Kidney tubule cell (primary cell): ENCODE measurements around the gene MTCH1.
"Not testable (repeated sequence)": the region's sequence is repeated elsewhere in the genome, so short reads cannot be mapped to it uniquely, and the experiment has no call there.

ENCODE experiments used
- DNase-seq: peaks from one replicate; pipeline ENCODE4 v3.0.0-alpha.2; 2018; ENCODE audit warnings: low spot score

Gene MTCH1

DNA sequence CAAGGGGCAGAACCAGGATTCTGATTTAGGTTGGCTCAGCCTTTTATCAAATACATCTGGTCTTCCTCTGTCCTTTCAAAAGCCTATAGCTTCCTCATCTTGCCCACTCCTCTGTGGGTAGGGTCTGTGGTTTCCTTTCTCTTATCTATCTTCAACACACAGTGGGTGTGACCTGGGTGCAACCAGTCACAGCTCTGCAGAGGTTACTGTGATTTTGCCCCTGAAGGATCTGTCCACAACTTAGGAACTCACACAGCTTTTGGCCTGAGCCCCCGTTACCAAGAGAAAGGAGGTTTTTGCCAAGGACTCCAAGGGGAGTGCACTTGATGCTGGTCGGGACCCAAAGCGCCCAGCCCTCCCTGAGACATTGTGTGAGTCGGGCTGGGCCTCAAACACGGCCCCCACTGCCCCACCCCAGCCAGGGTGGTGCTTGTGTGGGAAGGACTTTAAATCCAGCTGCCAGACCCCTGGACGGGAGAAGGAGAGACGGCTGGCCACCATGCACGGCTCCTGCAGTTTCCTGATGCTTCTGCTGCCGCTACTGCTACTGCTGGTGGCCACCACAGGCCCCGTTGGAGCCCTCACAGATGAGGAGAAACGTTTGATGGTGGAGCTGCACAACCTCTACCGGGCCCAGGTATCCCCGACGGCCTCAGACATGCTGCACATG lies 31.6 kb downstream of the MTCH1 start, which contains the start of gene PI16:
Gene PI16, plus strand, starts transcription at position 477 of the 670 bp plus-strand sequence. Its CDS starts 23 bp downstream, at position 500.
- no peak for DNase-seq

DNA sequence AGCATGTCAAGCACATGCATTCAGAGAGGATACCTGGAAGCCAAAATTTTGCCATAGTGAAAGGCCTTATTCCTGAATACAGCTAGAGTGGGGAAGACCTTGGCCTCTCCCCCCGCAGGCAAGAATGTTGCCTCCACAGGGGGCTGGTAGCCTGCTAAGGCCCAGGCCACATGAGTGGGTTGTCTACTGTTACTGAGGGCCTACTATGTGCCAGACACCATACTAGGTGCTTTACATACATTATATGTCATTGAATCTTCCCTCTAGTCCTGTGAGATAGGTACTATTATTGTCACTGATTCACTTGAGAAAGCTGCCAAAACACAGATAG lies 32.1 kb downstream of the MTCH1 start:
- no peak for DNase-seq

DNA sequence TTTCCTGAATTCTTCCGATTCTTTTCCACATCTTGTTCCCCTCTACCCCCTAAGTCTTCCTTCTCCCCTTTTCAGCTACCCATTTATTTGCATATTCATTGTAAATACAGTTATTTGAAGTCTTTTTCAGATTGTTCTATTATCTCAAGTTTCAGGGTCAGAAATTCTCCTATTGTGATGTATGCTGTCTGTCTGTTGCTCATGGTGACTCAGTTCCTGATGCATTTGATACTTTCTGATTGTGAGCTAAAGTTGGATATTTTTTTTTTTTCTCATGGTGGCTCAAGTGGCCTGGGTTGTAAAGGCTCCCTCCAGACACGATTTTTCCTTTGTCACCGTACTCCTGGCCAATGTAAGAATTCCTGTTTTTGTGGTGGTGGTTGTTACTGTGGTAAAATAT lies 36.4 kb downstream of the MTCH1 start:
- peak; percentile 48 for DNase-seq

DNA sequence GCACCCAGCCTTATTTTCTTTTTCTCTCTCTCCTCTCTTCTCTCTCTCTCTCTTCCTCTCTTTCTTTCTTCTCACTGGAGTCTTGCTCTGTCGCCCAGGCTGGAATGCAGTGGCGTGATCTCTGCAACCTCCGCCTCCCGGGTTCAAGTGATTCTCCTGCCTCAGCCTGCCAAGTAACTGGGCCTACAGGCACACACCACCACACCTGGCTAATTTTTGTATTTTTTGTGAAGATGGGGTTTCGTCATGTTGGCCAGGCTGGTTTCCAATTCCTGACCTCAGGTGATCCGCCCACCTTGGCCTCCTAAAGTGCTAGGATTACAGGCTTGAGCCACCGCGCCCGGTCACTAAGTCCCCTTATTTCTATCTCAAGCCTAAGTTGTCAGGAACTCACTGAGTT lies 36.9 kb downstream of the MTCH1 start:
- DNase-seq: not testable (repeated sequence)

DNA sequence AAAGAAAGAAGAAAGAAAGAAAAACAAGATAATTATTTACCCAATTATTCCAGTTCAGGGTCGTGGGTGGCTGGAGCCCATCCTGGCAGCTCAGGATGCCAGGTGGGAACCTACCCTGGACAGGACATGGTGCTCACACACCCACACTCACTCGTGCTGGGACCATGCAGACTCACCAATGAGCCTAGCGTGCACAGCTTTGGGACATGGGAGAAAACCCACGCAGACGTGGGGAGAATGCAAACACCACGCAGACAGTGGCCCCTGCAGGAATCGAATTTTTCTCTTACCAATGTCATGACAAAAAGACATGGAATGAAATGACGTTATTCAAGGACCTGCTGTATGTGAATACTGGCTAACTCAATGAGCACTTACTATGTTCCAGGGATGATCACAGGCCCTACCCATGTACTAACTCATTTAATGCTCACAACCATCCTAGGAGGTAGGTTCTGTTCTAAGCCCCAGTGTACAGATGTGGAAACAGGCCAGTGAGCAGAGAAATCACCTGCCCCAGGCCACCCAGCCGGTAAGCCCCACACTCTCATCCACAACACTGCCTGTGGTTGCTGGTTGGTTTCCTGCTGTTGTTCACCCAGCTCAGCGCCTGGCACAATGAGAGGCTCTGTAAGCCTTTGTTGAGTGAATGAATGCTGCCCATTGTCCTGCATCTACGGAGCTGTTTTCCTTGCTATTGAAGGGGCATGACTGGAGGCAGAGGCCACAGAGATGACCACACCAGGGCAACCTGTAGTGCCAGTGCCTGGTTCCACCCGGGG lies 38.2 kb downstream of the MTCH1 start:
- DNase-seq: peak; percentile 16

DNA sequence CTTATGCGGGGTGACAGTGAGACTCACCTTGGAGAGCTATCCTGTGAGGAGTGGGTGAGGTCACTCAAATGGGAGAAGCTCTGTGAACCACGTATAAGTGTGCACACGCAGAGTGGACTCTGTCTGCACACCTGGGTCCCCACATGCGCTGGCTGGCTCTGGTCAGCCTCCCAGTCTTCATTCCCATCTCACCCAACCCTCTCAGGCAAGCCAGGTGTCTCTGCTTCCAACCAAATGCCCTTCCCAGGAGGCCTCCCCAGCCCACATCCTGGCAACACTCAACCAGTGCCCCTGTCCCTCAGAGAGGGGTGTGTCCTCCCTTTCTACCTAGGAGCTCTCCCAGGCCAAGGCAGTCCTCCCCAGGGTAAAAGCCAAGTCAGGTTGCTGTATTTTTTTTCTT lies 39.5 kb downstream of the MTCH1 start:
- no peak for DNase-seq

DNA sequence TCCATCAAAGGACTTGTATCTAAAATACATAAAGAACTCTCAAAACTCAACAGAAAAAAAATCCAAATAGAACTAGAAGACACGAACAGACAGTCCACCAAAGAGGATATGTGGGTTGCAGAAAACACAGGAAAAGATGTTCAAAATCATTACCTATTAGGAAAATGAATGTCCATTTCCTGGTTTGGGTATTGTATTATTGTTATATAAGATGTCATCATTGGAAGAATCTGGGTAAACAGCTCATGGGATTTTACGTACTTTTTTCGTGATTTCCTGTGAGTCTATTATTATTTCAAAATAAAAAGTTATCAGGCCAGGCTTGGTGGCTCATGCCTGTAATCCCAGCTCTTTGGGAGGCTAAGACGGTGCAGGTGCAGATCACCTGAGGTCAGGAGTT lies 40.7 kb downstream of the MTCH1 start:
- DNase-seq: no peak

DNA sequence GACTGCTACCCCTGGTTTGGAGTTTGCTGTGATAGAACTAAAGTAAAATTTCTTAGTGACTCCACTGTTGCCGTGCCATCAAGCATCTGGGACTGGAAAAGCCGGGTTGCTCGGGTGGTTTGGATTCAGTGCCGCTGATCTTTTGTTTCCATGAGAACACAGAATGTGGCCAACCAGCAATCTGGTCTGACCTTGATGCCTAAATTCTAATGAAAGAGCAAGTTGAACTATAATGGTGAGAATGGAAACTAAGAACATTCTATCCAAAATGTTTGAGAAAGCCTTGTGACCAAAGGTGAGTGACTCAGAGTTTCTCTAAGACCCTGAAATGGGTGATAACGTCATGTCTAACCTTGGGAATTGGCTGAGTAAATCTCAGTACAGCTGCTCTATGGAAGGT lies 41.3 kb downstream of the MTCH1 start:
- DNase-seq: no peak

DNA sequence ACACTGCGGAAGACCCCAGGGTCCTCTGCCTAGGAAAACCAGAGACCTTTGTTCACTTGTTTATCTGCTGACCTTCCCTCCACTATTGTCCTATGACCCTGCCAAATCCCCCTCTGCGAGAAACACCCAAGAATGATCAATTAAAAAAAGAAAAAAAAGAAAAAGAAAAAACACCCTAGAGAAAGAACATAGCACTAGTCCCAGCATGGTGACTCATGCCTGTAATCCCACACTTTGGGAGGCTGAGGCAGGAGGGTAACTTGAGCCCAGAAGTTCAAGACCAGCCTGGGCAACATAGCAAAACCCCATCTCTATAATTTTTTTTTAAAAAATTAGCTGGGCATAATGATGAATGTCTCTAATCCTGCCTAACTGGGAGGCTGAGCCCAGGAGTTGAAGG lies 43.7 kb downstream of the MTCH1 start:
- not testable (repeated sequence) for DNase-seq

DNA sequence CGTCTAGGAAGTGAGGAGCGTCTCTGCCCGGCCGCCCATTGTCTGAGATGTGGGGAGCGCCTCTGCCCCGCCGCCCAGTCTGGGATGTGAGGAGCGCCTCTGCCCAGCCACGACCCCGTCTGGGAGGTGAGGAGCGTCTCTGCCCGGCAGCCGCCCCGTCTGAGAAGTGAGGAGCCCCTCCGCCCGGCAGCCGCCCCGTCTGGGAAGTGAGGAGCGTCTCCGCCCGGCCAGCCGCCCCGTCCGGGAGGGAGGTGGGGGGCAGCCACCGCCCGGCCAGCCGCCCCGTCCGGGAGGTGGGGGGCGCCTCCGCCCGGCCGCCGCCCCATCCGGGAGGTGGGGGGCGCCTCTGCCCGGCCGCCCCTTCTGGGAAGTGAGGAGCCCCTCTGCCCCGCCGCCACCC lies 44.4 kb downstream of the MTCH1 start:
- not testable (repeated sequence) for DNase-seq

DNA sequence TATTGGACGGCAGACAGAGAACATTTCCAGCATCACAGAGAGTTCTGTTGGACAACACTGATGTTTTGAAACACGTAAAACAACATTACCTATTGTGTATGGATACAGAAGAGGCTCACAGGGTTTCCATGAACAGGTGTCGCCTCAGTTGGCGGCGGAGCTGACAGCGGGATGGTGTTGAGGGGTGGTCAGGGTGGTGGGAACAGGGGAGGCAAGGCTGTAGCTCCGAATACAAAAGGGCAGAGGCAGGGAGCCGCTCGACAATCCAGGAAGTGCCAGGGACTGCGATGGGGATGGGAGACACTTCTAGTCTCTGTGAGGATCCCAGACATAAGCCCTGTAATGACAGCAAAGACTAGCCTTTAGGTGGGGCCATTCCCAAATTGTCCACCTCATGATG lies 46.0 kb downstream of the MTCH1 start:
- no peak for DNase-seq

DNA sequence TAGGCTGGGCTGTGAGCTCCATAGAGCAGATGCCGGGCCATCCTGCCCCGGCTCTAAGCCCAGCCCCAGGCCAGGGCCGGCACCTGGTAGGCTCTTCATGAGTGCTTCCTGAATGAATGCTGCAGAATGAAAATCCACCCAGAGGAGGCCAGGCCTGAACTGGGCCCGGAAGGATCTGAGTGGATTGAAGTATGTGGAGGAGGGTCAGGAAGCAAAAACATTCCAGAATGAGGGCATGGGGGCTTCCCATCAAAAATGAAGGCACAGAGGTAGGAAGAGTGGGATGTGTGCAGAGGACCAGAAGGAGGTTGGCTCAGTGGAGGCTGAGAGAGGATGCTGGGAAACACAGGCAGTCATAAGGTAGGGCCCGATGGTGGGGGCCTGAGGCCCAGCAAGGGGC lies 47.0 kb downstream of the MTCH1 start:
- not testable (repeated sequence) for DNase-seq

DNA sequence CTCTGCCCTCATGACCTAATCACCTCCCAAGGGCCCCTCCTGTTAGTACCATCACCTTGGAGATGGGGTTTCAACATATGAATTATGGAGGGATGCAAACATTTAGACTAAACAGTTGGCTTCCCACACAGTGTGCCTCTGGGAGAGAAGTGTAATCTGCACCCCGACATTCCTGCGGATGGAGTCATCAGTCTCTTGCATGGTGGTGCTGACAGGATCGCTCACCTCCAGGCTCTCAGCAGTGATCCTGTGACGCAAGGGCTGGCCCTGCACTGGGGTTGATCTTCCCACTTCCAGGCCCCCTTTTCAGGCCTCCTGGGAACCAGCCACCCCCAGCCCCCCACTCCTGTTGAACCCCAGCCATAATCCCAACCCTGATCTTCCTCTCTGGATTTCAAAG lies 47.5 kb downstream of the MTCH1 start:
- DNase-seq: no peak

DNA sequence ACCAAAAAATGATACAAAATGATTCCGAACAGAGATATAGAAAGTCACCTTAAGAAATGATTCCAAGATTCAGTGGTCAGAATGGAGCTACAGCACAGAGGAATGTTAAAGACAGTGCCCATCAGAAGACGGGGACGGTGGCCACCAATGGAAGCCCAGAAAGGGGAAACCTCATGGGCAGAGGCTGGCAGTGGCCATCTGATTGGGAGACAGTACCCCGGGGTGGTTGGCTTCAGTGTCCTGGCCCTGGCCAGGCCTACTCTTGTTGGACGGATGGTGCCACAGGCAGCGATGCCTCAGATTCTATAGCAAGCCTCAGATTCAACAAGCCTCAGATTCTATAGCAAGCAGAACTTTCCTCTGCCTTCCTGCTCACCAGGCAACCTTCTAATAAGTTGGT lies 48.1 kb downstream of the MTCH1 start:
- DNase-seq: no peak

DNA sequence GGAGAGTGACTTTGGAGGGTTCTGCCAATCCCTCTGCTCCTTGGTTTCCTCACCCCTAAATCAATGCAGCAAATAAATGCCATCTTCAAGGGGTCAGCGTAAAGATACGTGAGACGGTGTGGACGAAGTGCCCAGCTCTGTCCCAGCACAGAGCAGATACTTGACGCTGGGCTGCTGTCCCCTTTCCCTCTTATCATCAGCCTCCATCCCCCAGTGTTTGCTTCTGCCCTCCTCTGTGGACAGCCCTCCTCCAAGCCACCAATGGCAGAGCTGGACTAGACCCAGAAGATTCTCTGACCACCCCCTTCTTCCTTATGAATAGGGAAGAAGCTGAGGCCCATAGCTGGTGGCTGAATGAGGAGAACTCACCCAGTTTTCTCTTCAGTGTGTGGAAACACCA lies 49.2 kb downstream of the MTCH1 start:
- DNase-seq: no peak

DNA sequence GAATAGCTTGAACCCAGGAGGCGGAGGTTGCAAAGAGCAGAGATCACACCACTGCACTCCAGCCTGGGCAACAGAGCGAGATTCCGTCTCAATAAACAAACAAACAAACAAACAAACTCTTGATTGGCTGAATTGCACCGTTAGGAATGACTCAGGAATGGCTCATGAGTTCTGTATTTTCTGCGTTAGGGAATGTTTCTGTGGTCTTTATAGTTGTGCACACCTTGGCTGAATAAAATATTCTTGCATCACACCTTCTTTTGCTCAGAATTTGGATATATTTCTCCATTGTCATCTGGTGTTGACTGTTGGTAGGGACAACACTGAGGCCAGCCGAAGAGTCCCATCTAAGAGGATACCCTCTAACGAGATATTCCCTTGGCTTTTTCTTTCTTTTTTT lies 51.1 kb downstream of the MTCH1 start:
- no peak for DNase-seq

DNA sequence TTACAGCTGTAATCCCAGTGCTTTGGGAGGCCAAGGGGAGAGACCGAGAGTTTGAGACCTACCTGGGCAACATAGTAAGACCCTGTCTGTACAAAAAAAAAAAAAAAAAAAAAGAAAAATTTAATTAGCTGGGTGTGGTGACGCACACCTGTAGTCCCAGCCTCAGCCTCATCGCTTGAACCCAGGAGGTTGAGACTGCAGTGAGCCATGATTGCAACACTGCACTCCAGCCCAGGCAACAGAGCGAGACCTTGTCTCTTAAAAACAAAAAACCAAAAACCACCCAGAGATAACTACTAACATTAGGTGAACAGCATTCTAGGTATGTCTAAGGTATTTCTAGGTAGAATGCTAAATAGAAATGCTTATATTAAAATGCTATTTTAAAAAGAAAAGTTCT lies 52.5 kb downstream of the MTCH1 start:
- no peak for DNase-seq

DNA sequence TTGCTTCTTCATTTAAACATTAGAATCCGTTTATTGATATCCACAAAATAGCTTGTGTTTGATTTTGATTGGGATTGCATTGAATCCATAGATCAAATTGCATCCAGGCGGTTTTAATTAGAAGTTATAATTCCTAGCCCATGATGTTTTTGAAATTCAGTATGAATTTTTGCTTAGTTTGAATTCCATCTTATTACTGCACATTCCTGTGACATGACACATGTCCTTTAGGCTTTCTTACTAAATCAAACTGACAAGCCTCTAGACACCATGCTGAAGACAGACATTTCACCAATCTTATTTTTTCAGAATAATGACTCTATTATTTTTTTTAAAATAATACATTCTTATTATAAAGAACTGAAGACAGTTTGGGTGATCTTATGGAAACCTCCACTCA lies 52.9 kb downstream of the MTCH1 start:
- DNase-seq: peak; percentile 33

DNA sequence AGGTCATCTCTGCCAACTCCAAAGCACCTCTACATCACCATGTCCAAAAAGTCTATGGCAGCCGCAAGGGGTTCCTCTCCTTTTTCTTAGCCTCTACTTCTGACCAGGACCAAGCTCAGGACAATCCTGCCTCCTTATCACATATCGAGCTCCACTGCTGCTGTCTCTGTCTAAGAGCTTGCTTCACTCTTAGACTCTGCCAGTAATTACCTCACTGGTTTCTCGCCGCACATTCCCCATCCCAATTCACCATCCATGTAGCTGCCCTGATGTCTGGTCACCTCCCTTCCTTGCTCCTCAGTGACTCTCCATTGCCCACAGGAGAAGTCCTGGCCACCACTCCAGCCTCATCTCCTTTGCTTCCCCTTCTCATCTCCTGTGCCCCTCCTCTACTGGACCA lies 55.5 kb downstream of the MTCH1 start:
- no peak for DNase-seq

DNA sequence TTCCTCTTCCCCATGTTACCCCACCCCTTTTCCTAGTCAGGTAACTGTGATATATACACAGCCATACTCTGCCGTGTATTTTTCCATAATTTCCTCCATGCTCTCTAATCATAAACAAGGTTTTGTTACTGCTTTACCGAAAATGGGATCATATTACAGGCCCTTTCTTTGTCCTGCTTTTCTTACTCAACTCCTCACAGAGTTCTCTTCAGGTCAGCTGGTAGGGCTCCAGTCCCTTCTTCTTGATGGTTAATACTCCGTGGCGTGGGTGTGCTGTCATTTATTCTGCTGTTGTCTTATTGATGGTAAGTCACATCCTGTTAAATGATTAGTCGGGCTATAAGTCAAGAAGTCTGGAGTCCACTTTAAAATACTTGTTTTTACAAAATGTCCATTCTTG lies 56.4 kb downstream of the MTCH1 start:
- peak; percentile 13 for DNase-seq

DNA sequence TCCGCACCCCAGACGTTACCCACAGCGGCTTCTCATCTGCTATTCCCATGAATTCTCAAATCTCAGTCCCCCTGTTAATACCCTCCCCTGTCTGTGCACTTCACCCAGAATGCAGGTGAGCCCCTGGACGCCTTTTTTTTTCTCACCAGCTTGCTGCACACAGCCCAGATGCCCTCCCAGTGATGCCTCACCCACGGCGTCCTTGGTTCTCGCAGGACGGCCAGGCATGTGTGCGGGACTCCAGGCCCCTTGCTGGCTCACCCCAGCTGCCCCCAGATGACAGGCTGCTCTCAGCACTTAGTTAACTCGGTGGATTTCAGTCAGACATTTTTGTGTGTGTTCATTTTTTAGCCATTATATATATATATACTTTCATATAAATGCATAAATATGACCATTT lies 56.8 kb downstream of the MTCH1 start:
- DNase-seq: no peak

DNA sequence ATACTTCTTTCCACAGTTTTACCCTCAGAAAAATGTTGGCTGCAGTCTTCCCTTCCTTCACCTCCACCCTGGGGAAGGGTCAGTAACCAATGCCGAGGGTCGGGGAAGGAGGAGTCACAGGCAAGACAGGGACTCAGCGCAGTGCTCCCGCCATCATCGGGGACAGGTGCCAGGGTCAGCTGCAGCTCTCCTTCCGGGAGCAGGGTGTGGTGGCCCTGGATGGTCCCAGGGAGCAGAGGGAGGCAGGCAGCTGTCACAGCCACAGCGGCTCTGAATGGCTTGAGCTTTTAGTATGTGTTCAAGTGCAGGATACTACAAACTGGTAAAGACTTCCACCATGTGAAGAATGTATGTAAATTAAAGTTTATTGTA lies 57.5 kb downstream of the MTCH1 start:
- no peak for DNase-seq

DNA sequence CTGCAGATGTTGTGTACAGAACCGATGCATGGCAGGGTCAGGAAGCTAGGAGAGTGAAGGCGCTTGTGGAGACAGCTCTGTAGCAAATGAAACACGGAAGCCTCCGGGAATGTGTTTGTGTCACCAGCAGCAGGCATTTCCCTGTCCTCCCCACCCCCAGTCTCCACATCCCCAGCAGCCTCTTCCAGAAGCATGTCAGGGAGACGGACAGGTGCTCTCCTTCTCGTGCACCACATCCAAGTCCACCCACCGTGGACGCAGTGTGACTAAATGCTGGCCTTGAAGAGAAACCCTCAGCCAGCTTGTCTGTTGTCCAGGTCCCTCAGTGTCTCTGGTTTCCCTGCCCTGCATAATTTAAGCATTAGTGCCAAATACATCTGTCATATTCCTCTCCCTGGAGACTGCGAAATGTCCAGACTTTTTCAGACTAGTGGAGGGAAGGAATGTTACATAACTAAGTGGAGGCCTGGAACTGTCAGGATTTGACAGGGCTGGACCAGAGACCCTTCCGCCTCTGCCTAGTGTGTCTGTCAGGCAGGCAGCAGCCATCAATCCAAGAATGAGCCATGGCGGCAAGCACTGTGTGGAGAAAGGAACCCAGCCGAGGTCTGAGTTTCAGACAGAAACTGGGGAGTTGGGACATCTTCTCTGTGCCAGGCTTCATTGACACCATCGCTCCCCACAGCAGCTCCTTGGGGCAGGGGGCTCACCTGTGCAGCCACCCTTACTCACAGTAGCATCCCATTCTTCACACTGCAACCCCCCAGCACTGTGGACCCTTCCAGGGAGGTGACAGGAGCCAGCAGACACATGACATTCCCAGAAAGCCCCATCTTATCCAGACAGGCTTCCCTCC lies 58.1 kb downstream of the MTCH1 start:
- DNase-seq: no peak
